GM12878 (cell line): Measurements from ENCODE around the gene PPM1N. TPM values are rescaled to one million over a fixed set of nuclear protein-coding genes. Genes with fewer than 3 reads are reported as not detected.

Source experiments
- ATAC-seq: fragments of 200-7000 bp; cut with Tn5 transposase; 3 replicates; pipeline ENCODE4 v1.9.1; 2020; ENCODE audit warnings: mild to moderate bottlenecking, moderate library complexity
- BruUV-seq: library from RNA; stranded (reverse); fragments of 400-500 nt; replicated peaks from 2 replicates; lab custom pipeline; 2021; lab: Mats Ljungman, UMichigan
- CTCF ChIA-PET: fragments of 300-600 bp; sonication (Branson Sonifier 250); formaldehyde crosslinking; extraction: SDS; loops from one replicate; lab custom pipeline; 2021; ENCODE audit warnings: inconsistent platforms; lab: Yijun Ruan, JAX
- POLR2A ChIA-PET: fragments of 350-600 bp; formaldehyde crosslinking; extraction: SDS; loops from one replicate; lab custom pipeline; 2021; ENCODE audit warnings: inconsistent platforms; lab: Charles Lee
- RAD21 ChIA-PET: fragments of 300-600 bp; sonication (Branson Sonifier 250); formaldehyde crosslinking; loops from one replicate; lab custom pipeline; 2023; ENCODE audit warnings: antibody characterized with exemption; ENCODE audit not compliant: unreplicated experiment; lab: Charles Lee
- SMC1A ChIA-PET: fragments of 300-600 bp; sonication (Branson Sonifier 250); formaldehyde crosslinking; loops from one replicate; lab custom pipeline; 2023; ENCODE audit not compliant: unreplicated experiment, uncharacterized antibody; lab: Charles Lee
- DNase-seq: peaks from one replicate; pipeline ENCODE4 v3.0.0-alpha.2; 2011; ENCODE audit warnings: low read depth, low spot score
- FAIRE-seq: peaks from 3 replicates; lab custom pipeline; 2011; peaks lifted over from hg19 to GRCh38; lab: Jason Lieb, UNC
- H2AFZ ChIP-seq: 2 replicates; pipeline ENCODE4 v1.6.0; 2011; ENCODE audit warnings: low read depth, low read length, control low read depth; ENCODE audit not compliant: control insufficient read depth
- H3K27ac ChIP-seq: 2 replicates; pipeline ENCODE4 v1.5.1; 2011; ENCODE audit warnings: control low read depth; ENCODE audit not compliant: control insufficient read depth, insufficient read depth
- H3K27me3 ChIP-seq, 2 experiments: replicated peaks in 1 of 2; 2 replicates each; pipeline versions ENCODE4 v1.6.0 to v1.6.1; 2011; ENCODE audit warnings: low read length in 1 of 2; ENCODE audit not compliant: control insufficient read depth in 2 of 2, insufficient read depth in 2 of 2
- H3K36me3 ChIP-seq, 2 experiments: 2 replicates each; pipeline ENCODE4 v1.5.1; 2011; ENCODE audit warnings: low read length in 1 of 2; ENCODE audit not compliant: control insufficient read depth in 2 of 2, insufficient read depth in 2 of 2
- H3K4me1 ChIP-seq: 2 replicates; pipeline ENCODE4 v1.6.1; 2011; ENCODE audit warnings: mild to moderate bottlenecking, low read length, moderate library complexity, mixed read lengths; ENCODE audit not compliant: control insufficient read depth, insufficient read depth
- H3K4me2 ChIP-seq: 2 replicates; pipeline ENCODE4 v1.6.0; 2011; ENCODE audit warnings: control low read depth; ENCODE audit not compliant: control insufficient read depth, insufficient read depth
- H3K4me3 ChIP-seq: fragments of 200-600 bp; sonication (generic); 2 replicates; pipeline ENCODE4 v1.5.1; 2016
- H3K79me2 ChIP-seq: 2 replicates; pipeline ENCODE4 v1.6.0; 2011; ENCODE audit warnings: low read length; ENCODE audit not compliant: control insufficient read depth, insufficient read depth
- H3K9ac ChIP-seq: 2 replicates; pipeline ENCODE4 v1.8.0; 2011; ENCODE audit warnings: low read length, control low read depth, mixed read lengths; ENCODE audit not compliant: control insufficient read depth, insufficient read depth
- H3K9me3 ChIP-seq: replicated peaks from 3 replicates; pipeline ENCODE4 v1.5.1; 2011; ENCODE audit warnings: mild to moderate bottlenecking, low read length; ENCODE audit not compliant: control insufficient read depth, insufficient read depth
- H4K20me1 ChIP-seq: 2 replicates; pipeline ENCODE4 v1.6.0; 2011; ENCODE audit not compliant: control insufficient read depth, insufficient read depth
- KDM1A ChIP-seq: fragments of 200-600 bp; sonication (generic); IDR thresholded peaks from 2 replicates; pipeline ENCODE4 v1.6.1; 2016; ENCODE audit warnings: borderline replicate concordance
- TAF1 ChIP-seq: IDR thresholded peaks from 2 replicates; pipeline ENCODE4 v1.6.1; 2011; ENCODE audit warnings: mild to moderate bottlenecking, low read depth, low read length, borderline replicate concordance
- ZZZ3 ChIP-seq: IDR thresholded peaks from 2 replicates; pipeline ENCODE4 v1.6.1; 2011; ENCODE audit warnings: low read depth; ENCODE audit not compliant: control insufficient read depth, insufficient read length
- WGBS: methylation state at CpG from one replicate; pipeline ENCODE4 v1.1.6; 2016; ENCODE audit warnings: low lambda C conversion rate; ENCODE audit not compliant: insufficient replicate concordance, insufficient coverage; ENCODE audit errors: missing lambda C conversion rate; 5-methylcytosine and 5-hydroxymethylcytosine counted together
- in situ Hi-C: fragments of 300-500 bp; cut with MboI; formaldehyde crosslinking; loops from 9 replicates; pipeline ENCODE4 v1.14.3; 2018; ENCODE audit warnings: mixed read lengths
- intact Hi-C: fragments of 100-400 bp; cut with micrococcal nuclease; formaldehyde crosslinking; loops from one replicate; pipeline ENCODE4 v1.14.2; 2022; ENCODE audit not compliant: unreplicated experiment
- polyA plus RNA-seq, 11 experiments: library from polyadenylated mRNA; depleted of rRNA in 4 of 11; unstranded in 6 of 11; stranded (reverse) in 5 of 11; fragments of >200 nt; fragmentation: Nextera tagmentation in 4 of 11; fragmentation: Illumina TruSeq in 1 of 11; extraction: Ambion mirVana in 4 of 11; extraction: Trizol in 1 of 11; gene quantifications; 1 replicate in 1 of 11; 2 replicates in 10 of 11; pipeline versions ENCODE4 v1.2.1 to v1.2.3, GENCODE V29; 2011 to 2016; ENCODE audit warnings: inconsistent platforms in 2 of 11, missing spikeins in 2 of 11, low read depth in 1 of 11
- total RNA-seq, 4 experiments: library from RNA; depleted of rRNA in 3 of 4; stranded (reverse); fragments of >200 nt in 3 of 4; fragmentation: Illumina TruSeq in 1 of 4; extraction: Trizol in 1 of 4; gene quantifications; 2 replicates each; pipeline versions ENCODE4 v1.2.1 to v1.2.3, GENCODE V29; 2013 to 2021

PPM1N gene
- total and polyA plus RNA-seq, 10 of the 15 experiments (the other 5 are each of a cell fraction or from before 2014, with no cell fraction given) = 1.6 to 5.4 (median 3.7) TPM

DNA sequence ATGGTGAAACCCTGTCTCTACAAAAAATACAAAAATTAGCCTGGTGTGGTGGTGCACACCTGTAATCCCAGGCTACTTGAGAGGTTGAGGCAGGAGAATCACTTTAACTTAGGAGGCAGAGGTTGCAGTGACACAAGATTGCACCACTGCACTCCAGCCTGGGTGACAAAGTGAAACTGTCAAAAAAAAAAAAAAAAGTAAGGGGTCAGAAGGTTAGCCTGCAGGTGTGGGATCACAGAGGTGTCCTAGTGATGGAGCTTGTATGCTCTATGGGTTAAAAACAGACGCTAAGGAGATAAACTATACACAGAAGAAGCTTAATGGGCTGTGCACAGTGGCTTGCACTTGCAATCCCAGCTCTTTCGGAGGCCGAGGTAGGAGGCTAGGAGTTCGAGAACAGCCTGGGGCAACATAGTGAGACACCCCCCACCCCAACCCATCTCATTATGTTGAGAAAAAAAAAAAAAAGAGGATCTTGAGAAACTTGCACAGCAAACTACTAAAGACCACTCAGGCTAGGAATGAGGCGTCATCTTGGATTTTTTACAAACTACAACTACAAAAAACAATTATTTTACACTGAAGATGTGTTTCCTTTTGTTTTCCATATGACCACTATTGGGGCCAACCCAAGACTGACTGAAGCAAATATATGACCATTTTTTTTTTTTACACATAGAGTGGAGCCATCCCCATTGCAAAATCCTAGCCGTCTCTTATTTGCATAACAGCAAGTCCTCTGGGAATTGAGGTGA lies 22.5 kb upstream of the PPM1N start:
- Histone ChIP-seq H2AFZ (no peak overlapping the region), H3K4me2 (no peak overlapping the region), H3K9ac (no peak overlapping the region), H3K4me3 (no peak overlapping the region), H3K4me1 (peaks cover 5% of the 10 kb centered on the region), H3K79me2 (no peaks in the 10 kb centered on the region), H3K27ac (no peak overlapping the region), H3K9me3 (no peaks in the 10 kb centered on the region), H3K27me3 (peaks cover 0 to 2% of the 10 kb centered on the region in 2 experiments; a peak in 2 of 4 replicates), H4K20me1 (no peaks in the 10 kb centered on the region), H3K36me3 (no peaks in the 10 kb centered on the region)
- in situ Hi-C loops = loop anchor here (5.0 kb wide), 1 partner anchor 33 kb away; no protein-coding TSS in a partner anchor
- intact Hi-C loops = loop anchor here (10.0 kb wide), 1 partner anchor 401 kb away; the partner anchor contains the start of genes GEMIN7 and ZNF296
- FAIRE-seq (no peak), DNase-seq (no peak), ATAC-seq (no peak)
- CTCF ChIA-PET = interaction anchor here (0.6 to 9.0 kb wide), 3 partner anchors 28 to 51 kb away, joined by 4 to 385 read pairs (median 176); no protein-coding TSS in a partner anchor
- no TSS peak for BruUV-seq
- WGBS = 59% methylated on average over 6 of the region's 6 CpGs
- RAD21 ChIA-PET = interaction anchor here (2.0 kb wide), 1 partner anchor 8 kb away, joined by 6 read pairs; the partner anchor contains the start of gene FOSB
- POLR2A ChIA-PET = interaction anchor here (0.5 to 0.6 kb wide), 2 partner anchors 1236 to 1640 kb away, joined by 3 to 10 read pairs; no protein-coding TSS in a partner anchor
- TF ChIP-seq TAF1 = no peak
- SMC1A ChIA-PET = interaction anchor here (0.7 to 6.6 kb wide), 3 partner anchors 26 to 36 kb away, joined by 3 to 145 read pairs (median 5); no protein-coding TSS in a partner anchor

DNA sequence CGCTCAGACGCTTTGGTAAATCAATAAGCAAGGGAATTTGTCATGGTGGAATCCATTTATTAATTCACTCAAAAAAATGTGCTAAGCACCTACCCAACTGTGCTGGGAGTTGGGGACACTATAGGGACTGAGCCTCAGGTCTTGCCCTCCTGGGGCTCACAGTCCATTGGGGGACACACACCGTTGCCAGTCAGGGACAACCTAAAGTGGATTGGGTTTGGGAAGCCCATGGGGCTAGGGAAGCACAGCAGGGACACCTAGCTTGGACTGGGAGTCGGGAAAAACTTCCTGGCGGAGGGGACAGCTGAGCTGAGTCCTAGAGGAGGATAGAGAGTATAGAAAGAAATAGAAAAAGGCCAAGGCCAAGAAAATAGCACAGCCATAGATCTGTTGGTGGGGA lies 21.9 kb upstream of the PPM1N start:
- Histone ChIP-seq H4K20me1 (no peaks in the 10 kb centered on the region), H3K27ac (no peak overlapping the region), H3K4me3 (no peak overlapping the region), H2AFZ (no peak overlapping the region), H3K9ac (no peak overlapping the region), H3K4me1 (peaks cover 5% of the 10 kb centered on the region), H3K4me2 (no peak overlapping the region), H3K27me3 (peaks cover 0 to 2% of the 10 kb centered on the region in 2 experiments; a peak in 2 of 4 replicates), H3K79me2 (no peaks in the 10 kb centered on the region), H3K9me3 (no peaks in the 10 kb centered on the region), H3K36me3 (no peaks in the 10 kb centered on the region)
- ATAC-seq (no peak), DNase-seq (no peak), FAIRE-seq (no peak)
- POLR2A ChIA-PET = interaction anchor here (0.5 to 1.4 kb wide), 6 partner anchors 37 to 1639 kb away, joined by 3 to 10 read pairs (median 4); no protein-coding TSS in a partner anchor
- CTCF ChIA-PET = interaction anchor here (1.4 to 9.0 kb wide), 6 partner anchors 8 to 166 kb away, joined by 5 to 385 read pairs (median 98); partner anchors contain the start of genes FOSB and PPP1R13L
- no TSS peak for BruUV-seq
- RAD21 ChIA-PET = interaction anchor here (0.7 to 5.0 kb wide), 5 partner anchors 9 to 73 kb away, joined by 4 to 206 read pairs (median 7); partner anchors contain the start of genes FOSB and PPP1R13L
- in situ Hi-C loops = loop anchor here (5.0 kb wide), 1 partner anchor 34 kb away; no protein-coding TSS in a partner anchor
- intact Hi-C loops = loop anchor here (10.0 kb wide), 1 partner anchor 402 kb away; the partner anchor contains the start of genes GEMIN7 and ZNF296
- WGBS = 38% methylated on average over 5 of the region's 5 CpGs
- SMC1A ChIA-PET = interaction anchor here (0.9 to 6.6 kb wide), 3 partner anchors 9 to 36 kb away, joined by 4 to 145 read pairs (median 5); no protein-coding TSS in a partner anchor
- TF ChIP-seq KDM1A (no peak), ZZZ3 (no peak)
